HepG2 (cell line): ENCODE results near the gene RTN1. TPM values are rescaled to one million over a fixed set of nuclear protein-coding genes. Genes with fewer than 3 reads are reported as not detected.

Source experiments
- ATAC-seq: fragments of 200-7000 bp; cut with Tn5 transposase; 3 replicates; pipeline ENCODE4 v1.9.1; 2020; ENCODE audit warnings: mild to moderate bottlenecking, moderate library complexity
- BruUV-seq: library from RNA; stranded (reverse); fragments of 400-500 nt; replicated peaks from 2 replicates; lab custom pipeline; 2021; lab: Mats Ljungman, UMichigan
- CTCF ChIA-PET: fragments of 300-600 bp; formaldehyde crosslinking; extraction: SDS; loops from one replicate; lab custom pipeline; 2021; ENCODE audit warnings: low total read pairs, inconsistent platforms, low intra/inter-chr PET ratio; lab: Yijun Ruan, JAX
- POLR2A ChIA-PET: fragments of 350-600 bp; sonication (Branson Sonifier 250); formaldehyde crosslinking; loops from one replicate; lab custom pipeline; 2020; ENCODE audit warnings: antibody characterized with exemption, inconsistent platforms; lab: Yijun Ruan, JAX
- DNase-seq: peaks from one replicate; pipeline ENCODE4 v3.0.0-alpha.2; 2015; ENCODE audit warnings: low spot score
- FAIRE-seq: peaks from 3 replicates; lab custom pipeline; 2011; peaks lifted over from hg19 to GRCh38; lab: Jason Lieb, UNC
- H2AFZ ChIP-seq: one replicate; pipeline ENCODE4 v1.6.1; 2011; ENCODE audit warnings: low read length, inconsistent platforms
- H3K27ac ChIP-seq: fragments of 300-600 bp; 3 replicates; pipeline ENCODE4 v1.8.0; 2011; ENCODE audit warnings: mixed run types, mild to moderate bottlenecking, mixed read lengths, low read length, inconsistent platforms; ENCODE audit not compliant: insufficient read depth; ENCODE audit errors: extremely low read length
- H3K27me3 ChIP-seq, 2 experiments: fragments of 200-600 bp in 1 of 2; 2 replicates in 1 of 2; 3 replicates in 1 of 2; pipeline versions ENCODE4 v1.6.0 to v1.8.0; 2011; ENCODE audit warnings: low read length in 2 of 2, mild to moderate bottlenecking in 2 of 2, moderate library complexity in 2 of 2, inconsistent platforms in 1 of 2; ENCODE audit not compliant: insufficient read depth in 2 of 2, control insufficient read depth in 1 of 2
- H3K36me3 ChIP-seq, 2 experiments: fragments of 200-600 bp in 1 of 2; replicated peaks in 1 of 2; 2 replicates in 1 of 2; 3 replicates in 1 of 2; pipeline versions ENCODE4 v1.5.1 to v1.8.0; 2011; ENCODE audit warnings: low read length in 2 of 2, inconsistent platforms in 1 of 2; ENCODE audit not compliant: insufficient read depth in 2 of 2, control insufficient read depth in 1 of 2
- H3K4me1 ChIP-seq: 2 replicates; pipeline ENCODE4 v1.5.1; 2012; ENCODE audit warnings: low read length, inconsistent platforms; ENCODE audit not compliant: insufficient read depth
- H3K4me2 ChIP-seq: 2 replicates; pipeline ENCODE4 v1.6.0; 2011; ENCODE audit warnings: low read depth, low read length, inconsistent platforms
- H3K4me3 ChIP-seq, 3 experiments: fragments of 200-600 bp in 1 of 3; sonication (generic), shearing (Covaris generic) in 1 of 3; replicated peaks in 1 of 3; 2 replicates each; pipeline ENCODE4 v1.5.1; 2011 to 2016; ENCODE audit warnings: low read length in 3 of 3, inconsistent platforms in 2 of 3, low read depth in 2 of 3, mild to moderate bottlenecking in 2 of 3, control low read depth in 1 of 3, mixed read lengths in 1 of 3; ENCODE audit not compliant: insufficient read depth in 1 of 3
- H3K79me2 ChIP-seq: one replicate; pipeline ENCODE4 v1.6.1; 2011; ENCODE audit warnings: low read length, inconsistent platforms; ENCODE audit not compliant: insufficient read depth
- H3K9ac ChIP-seq: 2 replicates; pipeline ENCODE4 v1.6.0; 2011; ENCODE audit warnings: mild to moderate bottlenecking, low read depth, low read length, inconsistent platforms; ENCODE audit not compliant: insufficient read depth
- H3K9me3 ChIP-seq: 2 replicates; pipeline ENCODE4 v1.5.1; 2012; ENCODE audit warnings: mild to moderate bottlenecking, low read length
- H4K20me1 ChIP-seq: 2 replicates; pipeline ENCODE4 v1.6.0; 2011; ENCODE audit warnings: inconsistent platforms, mild to moderate bottlenecking, low read length, moderate library complexity; ENCODE audit not compliant: insufficient read depth
- ATF1 ChIP-seq: IDR thresholded peaks from 2 replicates; pipeline ENCODE4 v1.6.1; 2016; ENCODE audit warnings: mild to moderate bottlenecking, control low read depth
- BCL6 ChIP-seq: IDR thresholded peaks from 2 replicates; pipeline ENCODE4 v1.6.1; 2016; ENCODE audit warnings: missing genetic modification reagents, missing compliant biosample characterization
- CC2D1A ChIP-seq: sonication (generic); formaldehyde crosslinking; IDR thresholded peaks from 2 replicates; pipeline ENCODE4 v1.8.1; 2023; ENCODE audit warnings: mild to moderate bottlenecking, missing genetic modification reagents
- CERS6 ChIP-seq: sonication (generic); formaldehyde crosslinking; IDR thresholded peaks from 2 replicates; pipeline ENCODE4 v1.5.0; 2020; ENCODE audit warnings: missing genetic modification reagents
- CREM ChIP-seq, 2 experiments: sonication (generic) in 1 of 2; formaldehyde crosslinking in 1 of 2; IDR thresholded peaks; 2 replicates each; pipeline versions ENCODE4 v1.4.0 to v1.6.1; 2016 to 2020; ENCODE audit warnings: antibody characterized with exemption in 1 of 2, mild to moderate bottlenecking in 1 of 2, missing genetic modification reagents in 1 of 2
- FOSL2 ChIP-seq: sonication (generic); formaldehyde crosslinking; IDR thresholded peaks from 2 replicates; pipeline ENCODE4 v1.4.0; 2020; ENCODE audit warnings: missing genetic modification reagents
- KDM3A ChIP-seq: IDR thresholded peaks from 2 replicates; pipeline ENCODE4 v1.6.1; 2018; ENCODE audit warnings: low read depth, missing compliant biosample characterization
- KLF13 ChIP-seq: sonication (generic); formaldehyde crosslinking; IDR thresholded peaks from 2 replicates; pipeline ENCODE4 v1.4.0; 2020; ENCODE audit warnings: mild to moderate bottlenecking, missing genetic modification reagents
- MATR3 ChIP-seq: sonication (generic); formaldehyde crosslinking; IDR thresholded peaks from 2 replicates; pipeline ENCODE4 v1.4.0; 2020; ENCODE audit warnings: missing genetic modification reagents
- YEATS2 ChIP-seq: sonication (generic); formaldehyde crosslinking; IDR thresholded peaks from 2 replicates; pipeline ENCODE4 v1.4.0; 2020; ENCODE audit warnings: missing genetic modification reagents, borderline replicate concordance
- ZNF275 ChIP-seq: sonication (generic); formaldehyde crosslinking; IDR thresholded peaks from 2 replicates; pipeline ENCODE4 v1.8.0; 2022; ENCODE audit warnings: missing genetic modification reagents, mild to moderate bottlenecking, inconsistent platforms, borderline replicate concordance
- ZNF296 ChIP-seq: sonication (generic); formaldehyde crosslinking; conservative IDR thresholded peaks from 2 replicates; pipeline ENCODE4 v1.5.0; 2020; ENCODE audit warnings: mild to moderate bottlenecking, missing genetic modification reagents
- ZNF570 ChIP-seq: sonication (generic); formaldehyde crosslinking; IDR thresholded peaks from 2 replicates; pipeline ENCODE4 v1.4.0; 2020; ENCODE audit warnings: mild to moderate bottlenecking, missing genetic modification reagents, borderline replicate concordance
- ZNF83 ChIP-seq: sonication (generic); formaldehyde crosslinking; IDR thresholded peaks from 2 replicates; pipeline ENCODE4 v1.4.0; 2020; ENCODE audit warnings: missing genetic modification reagents, mild to moderate bottlenecking, borderline replicate concordance
- WGBS: methylation state at CpG from one replicate; pipeline ENCODE4 v1.1.6; 2017; ENCODE audit warnings: low lambda C conversion rate; 5-methylcytosine and 5-hydroxymethylcytosine counted together
- in situ Hi-C: cut with HindIII; loops from 2 replicates; pipeline ENCODE4 v1.10.0; 2017; ENCODE audit warnings: low pct_unique_long_range_greater_than_20kb; ENCODE audit not compliant: extremely low pct_ligation_motif_present
- intact Hi-C: fragments of 100-400 bp; cut with micrococcal nuclease; formaldehyde crosslinking; loops from one replicate; pipeline ENCODE4 v1.10.0; 2022; ENCODE audit not compliant: unreplicated experiment
- polyA plus RNA-seq, 8 experiments: library from polyadenylated mRNA; depleted of rRNA in 3 of 8; stranded (reverse) in 7 of 8; unstranded in 1 of 8; fragments of >200 nt; fragmentation: Illumina TruSeq in 4 of 8; extraction: Trizol in 4 of 8; gene quantifications; 2 replicates each; pipeline versions ENCODE4 v1.2.1 to v1.2.3, GENCODE V29; 2011 to 2016; ENCODE audit warnings: low read depth in 4 of 8, missing spikeins in 1 of 8, mixed read lengths in 1 of 8; ENCODE audit not compliant: insufficient read depth in 1 of 8
- total RNA-seq, 5 experiments: library from RNA; depleted of rRNA; stranded (reverse); fragments of >200 nt; fragmentation: Illumina TruSeq; extraction: Trizol; gene quantifications; 2 replicates each; pipeline ENCODE4 v1.2.3, GENCODE V29; 2016; ENCODE audit warnings: low read depth in 1 of 5
- TF ChIP-seq, protein P1 (sequence below): sonication (generic); formaldehyde crosslinking; IDR thresholded peaks from 2 replicates; pipeline ENCODE4 v1.4.0; 2020; ENCODE audit warnings: missing genetic modification reagents, borderline replicate concordance
- TF ChIP-seq, protein P2 (sequence below): sonication (generic); formaldehyde crosslinking; conservative IDR thresholded peaks from 2 replicates; pipeline ENCODE4 v1.8.0; 2022; ENCODE audit warnings: missing genetic modification reagents

RTN1 gene
- total and polyA plus RNA-seq, 2 of the 13 experiments (the other 11 are each of a cell fraction or from before 2014, with no cell fraction given) = 0.04 to 0.18 TPM

DNA sequence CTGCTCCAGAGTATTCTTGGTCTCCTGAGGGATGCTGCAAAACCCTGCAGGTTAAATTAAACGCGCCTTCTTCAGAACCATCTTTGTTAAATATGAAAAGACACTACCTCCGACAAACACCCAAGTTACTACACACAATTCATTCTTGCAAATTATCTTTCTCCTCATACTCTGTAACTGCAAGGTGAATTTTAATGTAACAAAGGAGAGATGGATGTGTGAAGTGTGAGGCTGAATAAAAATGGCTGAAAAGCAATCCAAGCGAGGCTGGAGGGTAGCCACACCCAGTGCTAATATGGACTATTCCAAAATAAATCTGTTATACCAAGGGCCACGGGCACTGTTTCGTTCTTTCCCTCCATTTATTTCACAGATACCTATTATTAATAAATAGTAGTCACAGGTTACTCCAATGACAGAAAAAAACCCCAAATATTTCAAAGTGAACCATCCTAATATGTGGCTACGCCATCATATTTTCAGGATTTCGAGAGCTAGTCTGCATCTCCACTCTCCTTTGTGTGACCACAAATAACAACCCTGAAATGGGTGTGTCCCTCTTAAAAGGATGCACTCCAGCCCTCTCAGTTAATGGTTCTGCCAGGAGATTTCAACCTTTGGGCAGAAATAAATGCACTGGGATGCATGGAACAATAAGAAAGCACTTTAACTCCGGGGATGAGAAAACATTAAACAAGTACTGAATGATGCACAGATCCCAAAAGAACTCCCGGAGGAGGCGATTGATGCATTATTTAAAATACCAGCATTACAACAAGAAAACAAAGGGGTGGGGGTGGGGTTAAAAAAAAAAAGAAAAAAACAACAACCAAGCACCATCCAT lies 240.9 kb downstream of the RTN1 start:
- 54% methylated on average over 11 of the region's 11 CpGs for WGBS
- H3K79me2 ChIP-seq = no peaks in the 10 kb centered on the region
- peaks cover 1 to 3% of the 10 kb centered on the region in 2 experiments; a peak in 2 of 5 replicates for H3K27me3 ChIP-seq
- no peaks in the 10 kb centered on the region for H3K36me3 ChIP-seq
- ATAC-seq (no peak), DNase-seq (no peak), FAIRE-seq (no peak)
- no peak overlapping the region for H3K4me3 ChIP-seq
- no peaks in the 10 kb centered on the region for H3K9me3 ChIP-seq
- H4K20me1 ChIP-seq = no peaks in the 10 kb centered on the region
- no TSS peak for BruUV-seq
- ChIA-PET CTCF (no interaction called here), POLR2A (no interaction called here)
- in situ Hi-C loops (loop anchor here (10.0 kb wide), 1 partner anchor 285 kb away; no protein-coding TSS in a partner anchor), intact Hi-C loops (no loop called here)
- H2AFZ ChIP-seq = no peak overlapping the region
- peaks cover 8% of the 10 kb centered on the region; the same call in 1 of the 2 replicates for H3K4me1 ChIP-seq
- no peak overlapping the region for H3K4me2 ChIP-seq
- H3K9ac ChIP-seq = no peak overlapping the region
- no peak overlapping the region for H3K27ac ChIP-seq
- TF ChIP-seq CC2D1A (CRISPR knock-in tag) = no peak
- TF ChIP-seq, protein P1, sequence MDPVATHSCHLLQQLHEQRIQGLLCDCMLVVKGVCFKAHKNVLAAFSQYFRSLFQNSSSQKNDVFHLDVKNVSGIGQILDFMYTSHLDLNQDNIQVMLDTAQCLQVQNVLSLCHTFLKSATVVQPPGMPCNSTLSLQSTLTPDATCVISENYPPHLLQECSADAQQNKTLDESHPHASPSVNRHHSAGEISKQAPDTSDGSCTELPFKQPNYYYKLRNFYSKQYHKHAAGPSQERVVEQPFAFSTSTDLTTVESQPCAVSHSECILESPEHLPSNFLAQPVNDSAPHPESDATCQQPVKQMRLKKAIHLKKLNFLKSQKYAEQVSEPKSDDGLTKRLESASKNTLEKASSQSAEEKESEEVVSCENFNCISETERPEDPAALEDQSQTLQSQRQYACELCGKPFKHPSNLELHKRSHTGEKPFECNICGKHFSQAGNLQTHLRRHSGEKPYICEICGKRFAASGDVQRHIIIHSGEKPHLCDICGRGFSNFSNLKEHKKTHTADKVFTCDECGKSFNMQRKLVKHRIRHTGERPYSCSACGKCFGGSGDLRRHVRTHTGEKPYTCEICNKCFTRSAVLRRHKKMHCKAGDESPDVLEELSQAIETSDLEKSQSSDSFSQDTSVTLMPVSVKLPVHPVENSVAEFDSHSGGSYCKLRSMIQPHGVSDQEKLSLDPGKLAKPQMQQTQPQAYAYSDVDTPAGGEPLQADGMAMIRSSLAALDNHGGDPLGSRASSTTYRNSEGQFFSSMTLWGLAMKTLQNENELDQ (CRISPR knock-in tag) = no peak
- TF ChIP-seq ZNF83 (CRISPR knock-in tag) = no peak
- TF ChIP-seq ZNF275 (CRISPR knock-in tag) = no peak
- TF ChIP-seq ATF1 (CRISPR knock-in tag) = no peak
- TF ChIP-seq ZNF570 (CRISPR knock-in tag) = no peak
- no peak for TF ChIP-seq BCL6 (CRISPR knock-in tag)
- no peak for TF ChIP-seq KDM3A (CRISPR knock-in tag)
- TF ChIP-seq KLF13 (CRISPR knock-in tag) = no peak
- no peak for TF ChIP-seq FOSL2 (CRISPR knock-in tag)
- TF ChIP-seq YEATS2 (CRISPR knock-in tag) = no peak
- TF ChIP-seq, protein P2, sequence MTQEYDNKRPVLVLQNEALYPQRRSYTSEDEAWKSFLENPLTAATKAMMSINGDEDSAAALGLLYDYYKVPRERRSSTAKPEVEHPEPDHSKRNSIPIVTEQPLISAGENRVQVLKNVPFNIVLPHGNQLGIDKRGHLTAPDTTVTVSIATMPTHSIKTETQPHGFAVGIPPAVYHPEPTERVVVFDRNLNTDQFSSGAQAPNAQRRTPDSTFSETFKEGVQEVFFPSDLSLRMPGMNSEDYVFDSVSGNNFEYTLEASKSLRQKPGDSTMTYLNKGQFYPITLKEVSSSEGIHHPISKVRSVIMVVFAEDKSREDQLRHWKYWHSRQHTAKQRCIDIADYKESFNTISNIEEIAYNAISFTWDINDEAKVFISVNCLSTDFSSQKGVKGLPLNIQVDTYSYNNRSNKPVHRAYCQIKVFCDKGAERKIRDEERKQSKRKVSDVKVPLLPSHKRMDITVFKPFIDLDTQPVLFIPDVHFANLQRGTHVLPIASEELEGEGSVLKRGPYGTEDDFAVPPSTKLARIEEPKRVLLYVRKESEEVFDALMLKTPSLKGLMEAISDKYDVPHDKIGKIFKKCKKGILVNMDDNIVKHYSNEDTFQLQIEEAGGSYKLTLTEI (CRISPR knock-in tag) = no peak
- no peak for TF ChIP-seq CREM (IDR thresholded peaks at IDR 0.05)
- no peak for TF ChIP-seq CREM (CRISPR knock-in tag; IDR thresholded peaks at IDR 0.05)
- no peak for TF ChIP-seq ZNF296
- TF ChIP-seq CERS6 = no peak
- no peak for TF ChIP-seq MATR3
